NCI-H146 (cell line): ENCODE measurements around the gene CDCP1.

Experiments
- DNase-seq: peaks from one replicate; lab custom pipeline; 2025; lab: John Stamatoyannopoulos, UW

The CDCP1 gene

GRCh38 chr3:45145681-45146614, at the start of gene CDCP1:
Gene CDCP1 (minus strand): TSS chr3:45146378. CDS start chr3:45146287, 91 bp downstream.
- DNase-seq: peak; percentile 76

- no peak for DNase-seq
Measured at GRCh38 chr3:45194791-45195190, 48.6 kb upstream of the CDCP1 start.

GRCh38 chr3:45191924-45192417, 45.8 kb upstream of the CDCP1 start:
- no peak for DNase-seq

- DNase-seq: no peak
Measured at GRCh38 chr3:45191424-45191823, 45.2 kb upstream of the CDCP1 start.

GRCh38 chr3:45188719-45189659, 42.8 kb upstream of the CDCP1 start:
- DNase-seq: peak; percentile 39

GRCh38 chr3:45187694-45188141, 41.5 kb upstream of the CDCP1 start:
- DNase-seq: no peak

GRCh38 chr3:45186871-45187270, 40.7 kb upstream of the CDCP1 start:
- no peak for DNase-seq

- DNase-seq: no peak
Measured at GRCh38 chr3:45185461-45185860, 39.3 kb upstream of the CDCP1 start.

GRCh38 chr3:45185052-45185451, 38.9 kb upstream of the CDCP1 start:
- DNase-seq: no peak

GRCh38 chr3:45183872-45184262, 37.7 kb upstream of the CDCP1 start:
- no peak for DNase-seq

- no peak for DNase-seq
Measured at GRCh38 chr3:45182915-45183871, 37.0 kb upstream of the CDCP1 start.

- DNase-seq: no peak
Measured at GRCh38 chr3:45181496-45181895, 35.3 kb upstream of the CDCP1 start.

- DNase-seq: no peak
Measured at GRCh38 chr3:45180899-45181298, 34.7 kb upstream of the CDCP1 start.

GRCh38 chr3:45180051-45180450, 33.9 kb upstream of the CDCP1 start:
- DNase-seq: no peak

- no peak for DNase-seq
Measured at GRCh38 chr3:45179163-45179562, 33.0 kb upstream of the CDCP1 start.

GRCh38 chr3:45178183-45179023, 32.2 kb upstream of the CDCP1 start:
- DNase-seq: no peak

- no peak for DNase-seq
Measured at GRCh38 chr3:45176912-45177311, 30.7 kb upstream of the CDCP1 start.

- DNase-seq: no peak
Measured at GRCh38 chr3:45174234-45174633, 28.1 kb upstream of the CDCP1 start.

- no peak for DNase-seq
Measured at GRCh38 chr3:45173776-45174175, 27.6 kb upstream of the CDCP1 start.

GRCh38 chr3:45171283-45171682, 25.1 kb upstream of the CDCP1 start:
- no peak for DNase-seq
